ENCODE results near the gene SLC7A8. TPM values are rescaled to one million over a fixed set of nuclear protein-coding genes. Genes with fewer than 3 reads are reported as not detected.

Gene SLC7A8
- total and polyA plus RNA-seq, 2 donors (not counting 1 experiment from before 2014, with no cell fraction given) = 0.25 to 1.1 TPM

DNA sequence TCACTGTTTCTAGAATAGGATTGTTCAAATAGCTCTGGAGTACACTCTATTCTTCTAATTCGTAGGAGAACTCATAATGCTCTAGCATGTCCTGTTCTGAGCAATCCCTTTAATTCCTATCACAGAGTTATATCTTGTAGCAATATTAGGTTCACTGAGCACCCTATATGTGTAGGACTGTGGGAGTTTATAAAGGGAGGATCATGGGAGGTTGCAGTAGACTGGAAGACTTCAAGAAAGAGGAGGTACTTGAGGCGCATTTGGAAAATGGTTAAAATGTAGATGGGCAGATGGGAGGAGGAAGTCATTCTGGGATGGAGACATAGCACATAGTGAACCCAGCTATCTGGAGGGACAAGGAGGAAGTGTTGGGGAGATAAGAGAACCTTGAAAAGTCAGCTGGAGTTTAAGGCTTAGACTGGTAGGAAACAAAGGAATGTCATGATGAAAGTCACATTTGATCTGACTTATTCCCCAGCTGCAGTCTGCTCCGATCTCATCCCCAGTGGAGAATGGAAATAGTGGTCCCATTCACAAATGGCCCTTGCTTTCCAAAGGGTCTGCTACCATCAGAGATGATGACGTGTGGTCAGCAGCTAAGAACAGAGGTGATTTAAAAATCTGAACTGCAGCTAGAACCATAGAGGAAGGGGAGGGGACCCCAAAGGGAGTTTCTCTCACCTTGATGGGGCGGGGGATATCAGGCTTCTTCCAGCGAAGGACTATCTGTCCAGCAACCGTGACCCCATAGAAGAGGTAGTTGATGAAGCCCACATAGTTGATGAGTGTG is 54.3 kb downstream of the SLC7A8 start:
- intact Hi-C loops (cut with micrococcal nuclease) = no loop called here
- no peak overlapping the region for H3K27ac Mint-ChIP-seq
- ChIA-PET CTCF (interaction anchor here (0.8 to 4.5 kb wide), 2 partner anchors 9 to 57 kb away, joined by 4 to 26 read pairs; partner anchors contain the start of gene CEBPE), POLR2A (no interaction called here)
- no peak overlapping the region for H3K9ac ChIP-seq (ENCODE audit: low read length)
- no peaks in the 10 kb centered on the region for H3K27me3 ChIP-seq (replicated peaks in 1 of 4; ENCODE audit: control extremely low read depth in 1 of 4, control insufficient read depth in 3 of 4, insufficient read depth in 4 of 4, low read length in 3 of 4)
- H3K4me1 ChIP-seq (ENCODE audit: control insufficient read depth in 2 of 2, insufficient read depth in 2 of 2, low read length in 2 of 2) = peaks cover 7 to 11% of the 10 kb centered on the region in 2 donors
- no peaks in the 10 kb centered on the region for H3K27me3 Mint-ChIP-seq
- no peaks in the 10 kb centered on the region for H3K79me2 ChIP-seq (ENCODE audit: control insufficient read depth, insufficient read depth, low read length)
- H3K36me3 ChIP-seq (replicated peaks in 1 of 2; ENCODE audit: control extremely low read depth in 1 of 2, control insufficient read depth in 1 of 2, extremely low read depth in 1 of 2, insufficient read depth in 2 of 2, low read length in 1 of 2) = no peaks in the 10 kb centered on the region
- no peak overlapping the region for H3K27ac ChIP-seq (ENCODE audit: low read length in 2 of 2)
- H3K4me2 ChIP-seq (replicated peaks; ENCODE audit: low read depth, low read length, poor library complexity, severe bottlenecking) = no peak overlapping the region
- no peak overlapping the region for H2AFZ ChIP-seq (ENCODE audit: insufficient read depth, low read depth, low read length, poor library complexity, severe bottlenecking)
- no peaks in the 10 kb centered on the region for H4K20me1 ChIP-seq (ENCODE audit: control insufficient read depth, insufficient read depth, low read length, poor library complexity, severe bottlenecking)
- 98% methylated on average over 6 of the region's 7 CpGs for WGBS (ENCODE audit: insufficient coverage)
- no peak overlapping the region for H3K4me3 Mint-ChIP-seq
- no peak for TF ChIP-seq EZH2 (IDR thresholded peaks at IDR 0.05; ENCODE audit: borderline replicate concordance, insufficient read depth, low read depth, low read length, poor library complexity, severe bottlenecking)
- TF ChIP-seq, protein P1, sequence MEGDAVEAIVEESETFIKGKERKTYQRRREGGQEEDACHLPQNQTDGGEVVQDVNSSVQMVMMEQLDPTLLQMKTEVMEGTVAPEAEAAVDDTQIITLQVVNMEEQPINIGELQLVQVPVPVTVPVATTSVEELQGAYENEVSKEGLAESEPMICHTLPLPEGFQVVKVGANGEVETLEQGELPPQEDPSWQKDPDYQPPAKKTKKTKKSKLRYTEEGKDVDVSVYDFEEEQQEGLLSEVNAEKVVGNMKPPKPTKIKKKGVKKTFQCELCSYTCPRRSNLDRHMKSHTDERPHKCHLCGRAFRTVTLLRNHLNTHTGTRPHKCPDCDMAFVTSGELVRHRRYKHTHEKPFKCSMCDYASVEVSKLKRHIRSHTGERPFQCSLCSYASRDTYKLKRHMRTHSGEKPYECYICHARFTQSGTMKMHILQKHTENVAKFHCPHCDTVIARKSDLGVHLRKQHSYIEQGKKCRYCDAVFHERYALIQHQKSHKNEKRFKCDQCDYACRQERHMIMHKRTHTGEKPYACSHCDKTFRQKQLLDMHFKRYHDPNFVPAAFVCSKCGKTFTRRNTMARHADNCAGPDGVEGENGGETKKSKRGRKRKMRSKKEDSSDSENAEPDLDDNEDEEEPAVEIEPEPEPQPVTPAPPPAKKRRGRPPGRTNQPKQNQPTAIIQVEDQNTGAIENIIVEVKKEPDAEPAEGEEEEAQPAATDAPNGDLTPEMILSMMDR (IDR thresholded peaks at IDR 0.05) = no peak
- H3K9me3 Mint-ChIP-seq (ENCODE audit: insufficient read depth) = no peaks in the 10 kb centered on the region
- DNase-seq (no peak), ATAC-seq (ENCODE audit: low read depth) (no peak)
- H3K4me1 Mint-ChIP-seq = peaks cover 14% of the 10 kb centered on the region
- H3K4me3 ChIP-seq (ENCODE audit: control extremely low read depth in 1 of 5, extremely low read depth in 1 of 5, insufficient read depth in 1 of 5, low read depth in 2 of 5, low read length in 4 of 5) = no peak overlapping the region
- H3K9me3 ChIP-seq (ENCODE audit: control extremely low read depth in 1 of 3, control insufficient read depth in 2 of 3, insufficient read depth in 1 of 3, low read length in 2 of 3) = no peaks in the 10 kb centered on the region

DNA sequence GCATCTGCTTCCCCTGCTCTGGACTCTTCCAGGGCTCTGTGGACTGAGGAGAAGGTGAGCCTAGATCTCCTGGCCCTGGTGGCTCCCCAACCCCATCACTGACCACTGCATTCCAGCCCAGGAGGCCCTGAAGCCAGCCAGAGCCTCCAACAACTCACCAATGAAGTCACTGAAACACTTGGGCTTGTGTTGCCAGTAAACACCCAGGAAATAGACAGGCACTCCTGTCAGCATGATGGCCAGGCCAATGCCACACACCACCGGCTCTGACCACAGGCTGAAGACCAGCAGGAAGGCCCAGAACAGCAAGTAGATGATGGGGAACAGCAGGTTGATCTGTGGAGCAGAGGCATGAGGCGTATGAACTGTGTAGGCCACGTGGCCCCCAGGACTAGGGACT is 55.6 kb downstream of the SLC7A8 start:
- H3K27ac Mint-ChIP-seq = no peak overlapping the region
- WGBS (ENCODE audit: insufficient coverage) = 100% methylated on average over 1 of the region's 3 CpGs
- Histone ChIP-seq H3K4me1 (ENCODE audit: control insufficient read depth in 2 of 2, insufficient read depth in 2 of 2, low read length in 2 of 2) (peaks cover 7 to 11% of the 10 kb centered on the region in 2 donors), H3K9me3 (ENCODE audit: control extremely low read depth in 1 of 3, control insufficient read depth in 2 of 3, insufficient read depth in 1 of 3, low read length in 2 of 3) (no peaks in the 10 kb centered on the region), H2AFZ (ENCODE audit: insufficient read depth, low read depth, low read length, poor library complexity, severe bottlenecking) (peak overlapping the region; percentile 48), H3K79me2 (ENCODE audit: control insufficient read depth, insufficient read depth, low read length) (no peaks in the 10 kb centered on the region), H3K4me3 (ENCODE audit: control extremely low read depth in 1 of 5, extremely low read depth in 1 of 5, insufficient read depth in 1 of 5, low read depth in 2 of 5, low read length in 4 of 5) (no peak overlapping the region), H4K20me1 (ENCODE audit: control insufficient read depth, insufficient read depth, low read length, poor library complexity, severe bottlenecking) (no peaks in the 10 kb centered on the region), H3K27me3 (replicated peaks in 1 of 4; ENCODE audit: control extremely low read depth in 1 of 4, control insufficient read depth in 3 of 4, insufficient read depth in 4 of 4, low read length in 3 of 4) (no peaks in the 10 kb centered on the region), H3K27ac (ENCODE audit: low read length in 2 of 2) (no peak overlapping the region), H3K9ac (ENCODE audit: low read length) (no peak overlapping the region), H3K4me2 (replicated peaks; ENCODE audit: low read depth, low read length, poor library complexity, severe bottlenecking) (peak overlapping the region; percentile 11), H3K36me3 (replicated peaks in 1 of 2; ENCODE audit: control extremely low read depth in 1 of 2, control insufficient read depth in 1 of 2, extremely low read depth in 1 of 2, insufficient read depth in 2 of 2, low read length in 1 of 2) (no peaks in the 10 kb centered on the region)
- intact Hi-C loops (cut with micrococcal nuclease) = no loop called here
- no peak for DNase-seq
- peaks cover 14% of the 10 kb centered on the region for H3K4me1 Mint-ChIP-seq
- H3K4me3 Mint-ChIP-seq = no peak overlapping the region
- H3K9me3 Mint-ChIP-seq (ENCODE audit: insufficient read depth) = no peaks in the 10 kb centered on the region
- ChIA-PET CTCF (no interaction called here), POLR2A (no interaction called here)
- no peak for ATAC-seq (ENCODE audit: low read depth)
- no peaks in the 10 kb centered on the region for H3K27me3 Mint-ChIP-seq
- TF ChIP-seq, protein P1 (IDR thresholded peaks at IDR 0.05) = no peak
- no peak for TF ChIP-seq EZH2 (IDR thresholded peaks at IDR 0.05; ENCODE audit: borderline replicate concordance, insufficient read depth, low read depth, low read length, poor library complexity, severe bottlenecking)

Measured in B cell (primary cell).